ENCODE data around the gene TRPT1.

DNA sequence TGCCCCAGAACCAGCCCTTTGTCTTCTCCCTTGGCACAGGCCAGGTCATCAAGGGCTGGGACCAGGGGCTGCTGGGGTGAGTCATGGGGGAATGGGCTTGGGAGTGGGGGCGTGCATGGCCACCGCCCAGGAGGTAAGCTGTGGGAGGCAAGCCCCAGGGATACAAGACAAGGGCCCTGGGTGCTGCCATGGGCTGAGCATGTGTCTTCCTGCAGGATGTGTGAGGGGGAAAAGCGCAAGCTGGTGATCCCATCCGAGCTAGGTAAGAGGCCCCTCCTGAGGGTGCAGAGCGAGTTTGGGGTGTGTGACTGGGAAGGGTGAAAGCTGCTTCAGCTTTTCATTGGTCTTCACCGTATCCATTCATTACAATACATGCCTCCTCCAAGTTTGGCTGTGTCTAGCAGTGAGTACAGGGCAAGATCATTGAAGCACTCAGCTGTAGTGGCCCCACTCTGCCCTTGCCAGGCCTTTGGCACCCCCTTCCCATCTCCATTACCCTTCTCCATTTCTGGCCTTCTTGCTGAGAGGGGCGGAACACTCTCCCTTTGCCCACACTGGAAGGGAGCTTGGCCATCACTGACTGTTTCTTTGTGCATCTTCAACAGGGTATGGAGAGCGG lies 17.4 kb upstream of the TRPT1 start:
- no peak for TF ChIP-seq OSR1 (CRISPR knock-in tag; IDR thresholded peaks at IDR 0.05)
- TF ChIP-seq RARB (CRISPR knock-in tag; IDR thresholded peaks at IDR 0.05) = no peak
- TF ChIP-seq, protein P1, sequence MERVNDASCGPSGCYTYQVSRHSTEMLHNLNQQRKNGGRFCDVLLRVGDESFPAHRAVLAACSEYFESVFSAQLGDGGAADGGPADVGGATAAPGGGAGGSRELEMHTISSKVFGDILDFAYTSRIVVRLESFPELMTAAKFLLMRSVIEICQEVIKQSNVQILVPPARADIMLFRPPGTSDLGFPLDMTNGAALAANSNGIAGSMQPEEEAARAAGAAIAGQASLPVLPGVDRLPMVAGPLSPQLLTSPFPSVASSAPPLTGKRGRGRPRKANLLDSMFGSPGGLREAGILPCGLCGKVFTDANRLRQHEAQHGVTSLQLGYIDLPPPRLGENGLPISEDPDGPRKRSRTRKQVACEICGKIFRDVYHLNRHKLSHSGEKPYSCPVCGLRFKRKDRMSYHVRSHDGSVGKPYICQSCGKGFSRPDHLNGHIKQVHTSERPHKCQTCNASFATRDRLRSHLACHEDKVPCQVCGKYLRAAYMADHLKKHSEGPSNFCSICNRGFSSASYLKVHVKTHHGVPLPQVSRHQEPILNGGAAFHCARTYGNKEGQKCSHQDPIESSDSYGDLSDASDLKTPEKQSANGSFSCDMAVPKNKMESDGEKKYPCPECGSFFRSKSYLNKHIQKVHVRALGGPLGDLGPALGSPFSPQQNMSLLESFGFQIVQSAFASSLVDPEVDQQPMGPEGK (CRISPR knock-in tag; IDR thresholded peaks at IDR 0.05; ENCODE audit: borderline replicate concordance) = no peak
- no peak for TF ChIP-seq BACH2 (CRISPR knock-in tag; IDR thresholded peaks at IDR 0.05; ENCODE audit: borderline replicate concordance)
- TF ChIP-seq ZNF70 (CRISPR knock-in tag; IDR thresholded peaks at IDR 0.05) = no peak
